GM13976 (cell line): ENCODE data around the gene KCNK5.

Experiments used
- DNase-seq: peaks from one replicate; pipeline ENCODE4 v3.0.0; 2012; ENCODE audit warnings: low spot score
- CTCF ChIP-seq: IDR thresholded peaks from 2 replicates; pipeline ENCODE4 v1.5.1; 2012; ENCODE audit warnings: borderline replicate concordance, mild to moderate bottlenecking; ENCODE audit not compliant: insufficient read depth; ENCODE audit errors: extremely low read depth, missing control alignments, control extremely low read depth
- in situ Hi-C: fragments of 300-500 bp; cut with MboI; formaldehyde crosslinking; loops from one replicate; pipeline ENCODE4 v1.12.0; 2022; ENCODE audit warnings: low sequenced_read_pairs, mixed read lengths, inconsistent platforms; ENCODE audit not compliant: unreplicated experiment

KCNK5 gene

GRCh38 chr6:39247667-39248194 lies 18.5 kb upstream of the KCNK5 start:
- in situ Hi-C loops, result no loop called here
- TF ChIP-seq CTCF, result no peak
- no peak for DNase-seq

GRCh38 chr6:39243809-39244208 lies 14.5 kb upstream of the KCNK5 start:
- no peak for DNase-seq
- TF ChIP-seq CTCF, result no peak
- in situ Hi-C loops, result no loop called here

- no peak for TF ChIP-seq CTCF
- in situ Hi-C loops, result no loop called here
- DNase-seq, result no peak
Observed at GRCh38 chr6:39240155-39240757, 11.0 kb upstream of the KCNK5 start.

- in situ Hi-C loops, result no loop called here
- DNase-seq, result no peak
- TF ChIP-seq CTCF, result no peak
Observed at GRCh38 chr6:39239527-39240154, 10.4 kb upstream of the KCNK5 start.

- DNase-seq, result no peak
- in situ Hi-C loops, result no loop called here
- no peak for TF ChIP-seq CTCF
Observed at GRCh38 chr6:39236742-39237141, 7.5 kb upstream of the KCNK5 start.

GRCh38 chr6:39233333-39233732 lies 4.1 kb upstream of the KCNK5 start:
- no peak for TF ChIP-seq CTCF
- no peak for DNase-seq
- in situ Hi-C loops, result no loop called here
